GM12873 (cell line): ENCODE measurements around the gene RAD21L1.

Experiments used
- CTCF ChIP-seq: IDR thresholded peaks from 2 replicates; pipeline ENCODE4 v1.5.1; 2012; ENCODE audit warnings: low read depth, mild to moderate bottlenecking, moderate library complexity, low read length, control low read depth; ENCODE audit not compliant: insufficient read depth; ENCODE audit errors: missing control alignments

Gene RAD21L1

GRCh38 chr20:1225783-1226654, at the start of gene RAD21L1:
Gene RAD21L1 (plus strand): TSS chr20:1226044. CDS start chr20:1228454, 2,410 bp downstream.
- no peak for TF ChIP-seq CTCF

- TF ChIP-seq CTCF = no peak
Measured at GRCh38 chr20:1177680-1178079, 48.2 kb upstream of the RAD21L1 start.

- no peak for TF ChIP-seq CTCF
Measured at GRCh38 chr20:1178103-1178502, 47.7 kb upstream of the RAD21L1 start.

GRCh38 chr20:1178623-1179022, 47.2 kb upstream of the RAD21L1 start:
- TF ChIP-seq CTCF = no peak

GRCh38 chr20:1180949-1181348, 44.9 kb upstream of the RAD21L1 start:
- no peak for TF ChIP-seq CTCF

GRCh38 chr20:1182106-1182505, 43.7 kb upstream of the RAD21L1 start:
- TF ChIP-seq CTCF = no peak

- TF ChIP-seq CTCF = no peak
Measured at GRCh38 chr20:1183153-1183552, 42.7 kb upstream of the RAD21L1 start.
